Esophagus (tissue), 2 donors: ENCODE results near the gene C6orf62. TPM values are rescaled to one million over a fixed set of nuclear protein-coding genes. Genes with fewer than 3 reads are reported as not detected.
"Not testable (repeated sequence)": the region's sequence is repeated elsewhere in the genome, so short reads cannot be mapped to it uniquely, and the experiment has no call there.

Experiments used
- H3K27ac ChIP-seq, 2 donors: one replicate each; pipeline ENCODE4 v1.5.1; 2013; ENCODE audit warnings: low read depth in 2 of 2, mild to moderate bottlenecking in 2 of 2, inconsistent platforms in 1 of 2, low read length in 1 of 2, moderate library complexity in 1 of 2
- H3K27me3 ChIP-seq, 2 donors: one replicate each; pipeline ENCODE4 v1.6.1; 2013; ENCODE audit warnings: low read length in 2 of 2, control low read depth in 1 of 2, mild to moderate bottlenecking in 1 of 2; ENCODE audit not compliant: insufficient read depth in 2 of 2, control insufficient read depth in 1 of 2
- H3K36me3 ChIP-seq, 2 donors: one replicate each; pipeline ENCODE4 v1.6.1; 2013; ENCODE audit warnings: low read length in 1 of 2; ENCODE audit not compliant: control insufficient read depth in 2 of 2, insufficient read depth in 2 of 2
- H3K4me1 ChIP-seq, 2 donors: one replicate each; pipeline ENCODE4 v1.6.1; 2013; ENCODE audit warnings: low read length in 1 of 2; ENCODE audit not compliant: control insufficient read depth in 2 of 2, insufficient read depth in 2 of 2
- H3K4me3 ChIP-seq, 2 donors: one replicate each; pipeline ENCODE4 v1.5.1; 2013; ENCODE audit warnings: low read length in 2 of 2, mild to moderate bottlenecking in 2 of 2, low read depth in 1 of 2, moderate library complexity in 1 of 2
- H3K9me3 ChIP-seq, 2 donors: one replicate each; pipeline ENCODE4 v1.6.1; 2013; ENCODE audit warnings: mild to moderate bottlenecking in 2 of 2, low read depth in 1 of 2, low read length in 1 of 2, moderate library complexity in 1 of 2; ENCODE audit not compliant: control insufficient read depth in 2 of 2, insufficient read depth in 1 of 2
- WGBS, 2 donors: extraction: QIAGEN DNeasy Blood & Tissue Kit; methylation state at CpG; one replicate each; pipeline ENCODE4 v1.1.7; 2013; 5-methylcytosine and 5-hydroxymethylcytosine counted together
- polyA plus RNA-seq, 2 donors: library from polyadenylated mRNA; stranded (reverse); fragments of 200-250 nt; gene quantifications; one replicate each; pipeline ENCODE4 v1.2.3, GENCODE V29; 2013
- donor health status: healthy with polysubstance abuse.
- donor health status: Bipolar disorder and iron deficiency.

Gene C6orf62
- polyA plus RNA-seq, 2 donors = 37.4 to 40.2 TPM

- H3K4me3 ChIP-seq = no peak overlapping the region
- no peak overlapping the region for H3K27ac ChIP-seq
- H3K27me3 ChIP-seq = no peaks in the 10 kb centered on the region
- 77 to 95% methylated on average over 6 of the region's 6 CpGs for WGBS, 2 donors
- H3K4me1 ChIP-seq = no peaks in the 10 kb centered on the region
- peaks cover 3% of the 10 kb centered on the region in 2 donors for H3K9me3 ChIP-seq
- H3K36me3 ChIP-seq = no peaks in the 10 kb centered on the region
These were observed 46.3 kb downstream of the C6orf62 start for GRCh38 chr6:24672620-24673182.

GRCh38 chr6:24671077-24671476 lies 47.9 kb downstream of the C6orf62 start:
- not testable (repeated sequence) for H3K4me3 ChIP-seq, H3K36me3 ChIP-seq, H3K9me3 ChIP-seq, H3K27me3 ChIP-seq, H3K4me1 ChIP-seq, H3K27ac ChIP-seq
- 97% methylated on average over 4 of the region's 4 CpGs for WGBS, 2 donors

GRCh38 chr6:24670492-24670891 lies 48.5 kb downstream of the C6orf62 start:
- H3K27me3 ChIP-seq, H3K9me3 ChIP-seq, H3K4me3 ChIP-seq, H3K36me3 ChIP-seq, H3K4me1 ChIP-seq, H3K27ac ChIP-seq: not testable (repeated sequence)

DNA sequence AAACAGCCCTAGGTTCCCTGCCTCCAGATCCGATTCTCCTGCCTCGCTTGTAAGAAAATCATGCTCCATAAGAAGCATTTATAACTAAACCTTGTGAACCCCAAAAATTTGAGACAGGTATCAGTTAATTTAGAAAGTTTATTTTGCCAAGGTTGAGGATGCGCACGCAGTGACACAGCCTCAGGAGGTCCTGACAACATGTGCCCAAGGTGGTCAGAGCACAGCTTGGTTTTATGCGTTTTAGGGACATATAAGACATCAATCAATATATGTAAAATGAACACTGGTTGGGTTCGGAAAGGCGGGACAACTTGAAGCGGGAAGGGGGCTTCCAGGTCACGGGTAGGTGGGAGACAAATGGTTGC lies 50.0 kb downstream of the C6orf62 start:
- no peaks in the 10 kb centered on the region for H3K27me3 ChIP-seq
- no peaks in the 10 kb centered on the region for H3K4me1 ChIP-seq
- WGBS, 2 donors = 91 to 96% methylated on average over 9 of the region's 9 CpGs
- H3K9me3 ChIP-seq = peaks cover under 1 to 1% of the 10 kb centered on the region in 2 donors
- no peaks in the 10 kb centered on the region for H3K36me3 ChIP-seq
- no peak overlapping the region for H3K27ac ChIP-seq
- H3K4me3 ChIP-seq = no peak overlapping the region

DNA sequence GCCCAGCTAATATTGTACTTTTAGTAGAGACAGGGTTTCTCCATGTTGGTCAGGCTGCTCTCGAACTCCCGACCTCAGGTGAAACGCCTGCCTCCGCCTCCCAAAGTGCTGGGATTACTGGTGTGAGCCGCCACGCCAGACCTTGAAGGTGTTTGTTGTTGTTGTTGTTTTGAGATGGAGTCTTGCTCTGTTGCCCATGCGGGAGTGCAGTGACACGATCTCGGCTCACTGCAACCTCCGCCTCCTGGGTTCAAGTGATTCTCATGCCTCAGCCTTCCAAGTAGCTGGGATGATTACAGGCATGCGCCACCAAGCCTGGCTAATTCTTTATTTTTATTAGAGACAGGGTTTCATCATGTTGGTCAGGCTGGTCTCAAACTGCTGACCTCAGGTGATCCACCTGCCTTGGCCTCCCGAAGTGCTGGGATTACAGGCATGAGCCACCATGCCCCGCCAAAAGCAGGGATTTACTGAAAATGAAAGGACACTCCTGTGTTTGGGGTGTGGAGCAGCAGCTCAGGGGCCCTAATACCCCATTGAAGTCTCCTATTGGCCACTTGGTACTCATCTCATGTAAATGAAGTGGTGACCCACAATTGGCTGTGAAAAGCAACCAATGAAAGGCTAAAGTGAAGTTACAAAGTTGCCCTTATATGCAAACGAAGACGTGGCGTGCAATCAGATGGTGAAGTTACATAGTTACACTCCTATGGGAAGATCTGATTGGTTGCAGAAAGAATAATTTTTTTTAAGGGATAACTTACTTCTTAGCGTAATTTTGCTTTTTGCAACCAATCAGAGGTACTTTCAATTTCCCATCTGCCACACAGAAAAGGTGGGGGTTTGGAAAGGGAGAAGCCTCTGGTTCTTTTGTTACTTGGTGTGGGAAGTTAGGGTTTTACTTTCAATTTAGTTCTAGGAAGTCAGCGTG lies 50.6 kb downstream of the C6orf62 start:
- not testable (repeated sequence) for H3K27me3 ChIP-seq, H3K4me1 ChIP-seq, H3K4me3 ChIP-seq, H3K27ac ChIP-seq, H3K9me3 ChIP-seq, H3K36me3 ChIP-seq
- WGBS, 2 donors = 93 to 96% methylated on average over 18 of the region's 18 CpGs

DNA sequence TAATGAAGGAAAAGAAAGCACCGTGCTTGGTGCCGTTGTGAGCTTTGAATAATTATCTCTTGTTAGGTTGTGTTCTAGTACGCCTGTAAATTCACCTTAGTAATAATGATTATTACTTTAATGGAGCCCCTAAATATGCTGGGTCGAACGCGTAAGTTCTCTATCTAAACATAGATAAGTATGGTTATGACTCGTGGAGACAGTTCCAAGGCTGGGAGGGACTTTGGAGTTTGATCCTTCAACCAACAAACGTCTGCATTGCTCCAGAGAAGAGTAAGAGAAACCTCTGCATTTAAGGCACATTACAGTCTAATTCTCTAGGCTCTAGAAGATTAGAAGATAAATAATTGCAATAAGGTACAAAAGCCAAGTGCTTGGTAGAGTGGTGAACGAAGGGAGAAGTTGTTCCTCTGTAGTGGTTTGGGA lies 51.6 kb downstream of the C6orf62 start:
- no peaks in the 10 kb centered on the region for H3K27me3 ChIP-seq
- H3K9me3 ChIP-seq = no peaks in the 10 kb centered on the region
- H3K27ac ChIP-seq = peak overlapping the region; percentile 86 to 95
- no peaks in the 10 kb centered on the region for H3K4me1 ChIP-seq
- peak overlapping the region; percentile 87 to 89 for H3K4me3 ChIP-seq
- H3K36me3 ChIP-seq = no peaks in the 10 kb centered on the region
- 4% methylated on average over 9 of the region's 9 CpGs for WGBS, 2 donors

DNA sequence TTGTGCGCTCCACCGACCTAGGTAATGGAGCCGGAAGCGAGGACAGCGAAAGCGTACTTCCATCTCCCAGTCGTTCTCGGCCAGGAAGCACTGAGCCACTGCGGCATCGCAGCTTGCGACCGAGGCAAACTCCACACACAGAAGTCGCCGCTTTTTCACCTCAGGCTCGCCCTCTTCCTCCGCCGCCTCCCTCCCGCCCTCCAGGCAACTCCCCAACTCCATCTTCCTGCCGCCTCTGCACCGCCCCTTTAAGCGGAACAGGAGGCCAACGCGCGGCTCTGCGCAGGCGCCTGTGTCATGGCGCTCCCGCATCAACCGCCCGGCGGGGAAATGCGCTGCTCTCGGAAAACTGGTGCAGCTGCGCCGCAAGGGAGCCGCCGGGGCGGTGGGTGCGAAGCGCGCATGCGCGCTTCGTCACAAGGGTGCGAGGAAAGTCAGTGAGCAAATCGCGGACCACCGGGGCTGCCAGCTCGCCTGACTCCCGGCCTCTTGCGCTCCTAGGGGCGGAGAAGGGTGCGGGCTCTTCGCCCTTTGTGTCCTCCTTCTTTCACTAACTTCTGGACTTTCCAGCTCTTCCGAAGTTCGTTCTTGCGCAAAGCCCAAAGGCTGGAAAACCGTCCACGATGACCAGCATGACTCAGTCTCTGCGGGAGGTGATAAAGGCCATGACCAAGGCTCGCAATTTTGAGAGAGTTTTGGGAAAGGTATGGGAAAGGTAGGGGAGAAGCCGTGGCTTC lies 52.1 kb downstream of the C6orf62 start, which contains the start of the genes ACOT13 and TDP2:
Gene ACOT13 (plus strand): TSS at position 437 of the 737 bp plus-strand sequence. CDS start 187 bp downstream, at position 624.
Gene TDP2 (minus strand): TSS at position 259 of the 737 bp plus-strand sequence. CDS start 37 bp downstream, at position 222.
- H3K4me3 ChIP-seq = peak within 1 kb of the TSS; percentile 87 to 89
- H3K36me3 ChIP-seq = no peaks in the 10 kb centered on the region
- H3K27me3 ChIP-seq = no peaks in the 10 kb centered on the region
- H3K27ac ChIP-seq = peak within 1 kb of the TSS; percentile 86 to 95
- H3K4me1 ChIP-seq = peaks cover 0 to 3% of the 10 kb centered on the region in 2 donors
- H3K9me3 ChIP-seq = no peaks in the 10 kb centered on the region
- WGBS, 2 donors = 0 to 1% methylated on average over 62 of the region's 62 CpGs

DNA sequence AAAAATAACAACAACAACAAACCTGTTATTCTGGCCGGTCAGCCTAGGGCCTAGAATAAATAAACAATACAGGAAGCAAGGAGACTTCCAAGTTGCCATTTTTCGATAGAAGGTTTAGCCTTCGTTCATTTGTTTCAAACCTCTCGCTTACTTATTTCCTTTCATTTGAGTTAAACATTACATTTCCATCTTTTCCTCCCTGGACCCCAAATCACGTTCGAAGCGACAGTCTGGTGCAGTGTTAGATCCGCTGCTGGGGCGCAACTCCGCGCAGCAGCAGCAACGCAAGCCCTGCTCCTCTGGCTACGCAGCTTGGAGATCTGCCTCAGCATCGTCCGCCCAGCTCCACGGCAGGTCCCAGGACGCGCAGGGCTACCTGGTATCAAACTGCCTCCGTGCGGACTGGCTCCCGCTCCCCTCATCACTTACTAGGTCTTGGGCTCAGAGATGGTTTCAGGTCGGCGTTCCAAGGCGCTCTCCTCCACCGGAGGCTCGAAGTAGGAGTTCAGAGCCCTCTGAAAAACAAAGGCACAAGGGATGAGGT lies 52.8 kb downstream of the C6orf62 start:
- 0% methylated on average over 26 of the region's 26 CpGs for WGBS, 2 donors
- Histone ChIP-seq H3K36me3 (no peaks in the 10 kb centered on the region), H3K9me3 (no peaks in the 10 kb centered on the region), H3K4me3 (peak overlapping the region; percentile 87 to 89), H3K27me3 (no peaks in the 10 kb centered on the region), H3K4me1 (peaks cover 0 to 3% of the 10 kb centered on the region in 2 donors), H3K27ac (peak overlapping the region; percentile 86 to 95)
